Measurements from ENCODE around the gene PTPRG.

Gene PTPRG

DNA sequence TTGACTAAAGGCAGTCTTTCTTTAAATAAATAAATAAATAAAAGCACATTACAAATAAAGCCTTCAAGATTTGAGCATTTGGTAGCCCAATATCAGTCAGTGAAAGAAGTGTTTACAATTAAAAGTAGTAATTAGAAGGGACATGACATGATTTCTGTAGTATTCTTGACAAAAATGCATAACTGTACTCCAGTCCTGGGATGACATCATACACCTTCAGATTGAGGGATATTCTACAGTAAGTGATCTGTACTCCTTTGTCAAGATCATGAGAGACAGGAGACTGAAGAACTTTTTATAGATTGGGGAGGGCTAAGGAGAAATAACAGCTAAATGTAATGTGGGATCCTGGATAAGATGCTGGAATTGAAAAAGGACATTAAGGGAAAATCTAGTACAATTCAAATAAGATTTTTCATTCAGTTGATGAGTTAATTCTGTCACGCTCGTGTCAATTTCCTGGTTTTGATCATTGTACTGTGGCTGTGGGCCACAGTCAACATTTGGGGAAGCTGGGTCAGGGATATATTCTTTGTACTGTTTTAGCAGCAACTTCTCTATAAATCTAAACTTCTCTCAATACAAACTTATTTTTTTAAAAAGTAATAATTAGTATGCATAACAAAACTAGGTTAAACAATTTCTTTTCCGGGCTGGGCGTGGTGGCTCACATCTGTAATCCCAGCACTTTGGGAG is 314.8 kb downstream of the PTPRG start:
- DNase-seq, result no peak

DNA sequence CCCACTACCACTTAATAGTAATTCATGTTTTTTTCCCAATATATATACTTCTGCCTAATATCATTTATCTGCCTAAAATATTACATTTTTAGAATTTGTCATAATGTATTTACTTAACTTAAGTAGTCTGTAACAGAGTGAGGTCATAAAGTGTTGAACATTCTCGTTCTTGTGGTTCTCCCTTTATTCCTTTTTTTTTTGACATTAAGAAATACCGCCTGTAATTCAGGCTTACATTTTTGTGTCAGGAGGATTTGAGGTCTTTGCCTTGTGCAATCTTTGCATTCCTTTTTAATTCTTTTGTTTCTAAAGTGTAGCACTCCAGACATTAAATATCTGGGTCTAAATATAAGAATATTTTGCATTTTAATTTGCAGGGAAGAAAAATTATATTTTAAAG is 315.4 kb downstream of the PTPRG start:
- no peak for DNase-seq

DNA sequence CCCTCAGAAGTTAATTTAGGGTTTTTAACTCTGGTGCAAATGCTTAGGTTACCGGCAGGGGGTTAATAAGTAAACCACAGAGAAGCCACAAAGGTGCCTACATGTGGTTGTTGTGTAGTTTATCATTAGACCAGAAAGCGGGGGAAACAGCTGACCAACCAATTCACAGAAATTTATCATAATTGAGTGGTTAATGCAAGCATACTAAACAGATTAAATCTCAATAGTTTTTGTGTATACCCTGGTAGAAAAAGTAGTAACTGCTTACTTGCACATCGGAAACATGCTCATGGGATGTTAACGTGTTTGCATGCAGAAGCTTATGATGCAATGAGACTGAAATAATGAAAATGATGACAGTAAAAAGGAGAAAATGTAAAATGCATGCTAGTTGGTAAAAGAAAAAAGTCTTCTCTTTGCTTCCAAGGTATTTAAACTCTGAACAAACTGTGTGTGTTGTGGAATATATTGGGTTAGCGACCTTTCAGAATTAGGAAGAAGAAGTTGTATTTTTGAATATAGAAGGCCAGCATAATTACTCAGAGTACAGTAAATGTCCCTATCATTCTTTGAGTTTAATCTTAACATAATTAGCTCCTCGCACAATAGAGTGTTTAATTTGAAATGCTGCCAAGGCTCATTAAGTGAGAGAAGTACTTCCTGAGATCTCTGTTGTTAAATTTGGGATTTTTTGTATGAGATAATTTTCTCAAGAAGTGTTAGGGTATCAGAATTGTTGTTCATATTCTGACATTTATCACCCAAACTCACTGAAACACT is 316.2 kb downstream of the PTPRG start:
- peak; percentile 34 for DNase-seq

GRCh38 chr3:61882253-61882652 is 320.9 kb downstream of the PTPRG start:
- DNase-seq, result no peak

GRCh38 chr3:61884794-61885193 is 323.4 kb downstream of the PTPRG start:
- DNase-seq, result no peak

DNA sequence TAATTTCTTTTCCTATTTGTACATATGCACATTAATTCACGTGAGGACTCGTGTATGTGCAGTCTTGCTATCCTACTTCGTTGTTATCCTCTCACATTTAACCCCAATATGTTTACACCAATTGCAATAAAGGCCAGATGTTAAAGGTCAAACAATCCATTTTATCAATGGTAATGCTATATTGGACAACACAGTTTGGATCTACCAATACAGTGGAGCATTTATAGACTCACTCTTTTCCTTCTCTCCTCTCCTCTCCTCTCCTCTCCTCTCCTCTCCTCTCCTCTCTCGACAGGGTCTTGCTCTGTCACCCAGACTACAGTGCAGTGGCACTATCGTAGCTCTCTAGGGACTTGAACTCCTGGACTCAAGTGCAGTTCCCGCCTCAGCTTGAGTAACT is 324.0 kb downstream of the PTPRG start:
- DNase-seq, result no peak

GRCh38 chr3:61887206-61887605 is 325.8 kb downstream of the PTPRG start:
- no peak for DNase-seq

DNA sequence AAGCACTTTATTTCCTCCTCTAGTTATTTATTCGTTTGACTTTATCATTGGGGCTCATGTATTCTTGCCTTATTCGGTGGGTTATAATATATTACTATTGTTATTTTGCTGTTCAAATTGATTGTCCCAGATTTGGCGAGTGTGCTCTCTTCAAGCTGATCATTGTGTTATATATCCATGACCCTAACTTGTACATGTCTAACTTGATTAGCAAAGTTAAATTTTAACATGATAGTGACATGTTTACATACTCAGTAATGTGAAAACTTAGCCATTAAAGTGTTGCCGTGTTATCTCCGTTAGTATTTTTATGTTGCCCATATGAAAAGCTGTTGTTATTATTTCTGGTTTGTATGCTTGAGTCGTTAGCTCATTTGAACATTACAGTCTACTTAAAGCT is 327.9 kb downstream of the PTPRG start:
- no peak for DNase-seq

DNA sequence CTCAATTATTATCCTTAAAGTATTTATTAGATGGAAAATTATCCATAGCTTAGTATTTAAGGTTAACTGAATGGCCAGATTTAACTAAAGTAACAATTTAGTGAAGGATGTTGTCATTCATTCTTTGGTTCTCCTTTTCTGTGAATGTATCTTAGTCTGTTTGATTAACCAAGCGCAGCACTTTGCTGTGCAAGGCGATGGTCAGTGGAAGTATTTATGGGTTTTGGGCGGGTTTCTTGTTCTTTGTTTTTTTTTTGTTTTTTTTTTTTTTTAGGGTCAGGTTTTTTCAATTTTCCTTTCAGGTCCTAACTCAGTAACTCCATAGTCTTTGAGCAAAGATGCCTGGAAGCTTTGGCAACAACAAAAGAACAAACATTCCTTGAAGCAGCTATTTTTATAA is 328.8 kb downstream of the PTPRG start:
- no peak for DNase-seq

DNA sequence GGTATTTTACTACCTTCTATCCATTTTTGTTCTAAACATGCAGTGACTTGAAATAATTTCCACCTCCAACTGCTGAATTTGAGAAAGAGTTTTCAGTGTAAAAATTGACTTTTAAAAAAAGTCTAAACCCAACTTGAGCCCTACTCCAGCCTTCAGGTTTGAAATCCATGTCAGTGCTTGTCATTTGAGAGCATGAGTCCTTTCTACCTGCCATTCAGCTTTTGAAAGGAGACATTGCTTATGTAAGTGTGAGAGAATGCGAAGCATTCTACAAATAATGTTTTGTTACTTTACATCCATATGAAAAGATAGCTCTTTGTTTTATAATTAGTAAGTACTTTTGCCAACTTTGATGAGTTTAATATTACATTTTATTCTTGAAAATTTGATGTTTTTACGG is 329.2 kb downstream of the PTPRG start:
- DNase-seq, result no peak

DNA sequence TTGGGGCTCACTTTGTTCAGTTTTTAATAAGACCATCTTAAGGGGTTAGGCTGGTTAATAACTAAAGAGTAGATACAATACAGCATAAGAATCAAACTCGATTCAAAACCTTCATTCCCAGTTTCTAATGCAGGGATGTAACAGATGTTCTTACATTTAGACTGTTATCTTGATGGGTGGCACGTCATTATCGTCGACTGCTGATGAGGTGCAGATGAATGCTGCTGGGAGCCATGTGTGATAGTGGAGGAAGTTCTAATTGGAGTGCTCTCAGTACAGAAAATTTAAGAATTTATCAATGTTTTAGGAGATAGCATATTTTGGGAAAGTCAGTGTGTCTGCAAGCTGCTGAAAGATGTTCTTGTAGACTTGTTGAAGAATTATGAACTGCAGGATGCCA is 331.5 kb downstream of the PTPRG start:
- DNase-seq, result no peak

DNA sequence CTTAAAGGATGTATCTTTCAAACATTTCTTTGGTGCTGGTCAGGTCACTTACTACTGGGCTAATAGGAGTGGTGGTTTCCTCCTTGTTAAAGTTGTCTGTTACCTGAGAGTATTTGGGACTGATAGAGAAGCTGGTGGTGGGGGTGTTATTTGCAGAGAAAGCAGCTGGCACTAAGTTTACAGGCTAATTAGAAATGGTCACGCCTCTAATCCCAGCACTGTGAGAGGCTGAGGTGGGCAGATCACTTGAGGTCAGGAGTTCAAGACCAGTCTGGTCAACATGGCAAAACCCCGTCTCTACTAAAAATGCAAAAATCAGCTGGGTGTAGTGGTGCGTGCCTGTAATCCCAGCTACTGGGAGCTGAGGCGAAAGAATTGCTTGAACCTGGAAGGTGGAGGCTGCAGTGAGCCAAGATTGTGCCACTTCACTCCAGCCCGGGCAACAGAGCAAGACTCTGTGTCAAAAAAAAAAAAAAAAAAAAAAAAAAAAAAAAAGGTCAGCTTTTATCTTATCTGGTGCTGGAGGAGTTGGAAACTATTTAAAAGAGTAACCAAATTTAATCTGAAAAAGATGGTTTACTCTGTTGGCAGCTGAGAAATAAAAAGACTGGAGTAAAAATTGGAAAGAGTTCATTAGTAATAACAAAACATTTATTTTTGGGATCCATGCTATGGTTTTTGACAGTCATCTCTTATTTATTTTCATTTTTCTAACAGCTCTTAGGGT is 332.6 kb downstream of the PTPRG start:
- DNase-seq, result no peak

GRCh38 chr3:61894988-61895935 is 333.9 kb downstream of the PTPRG start:
- peak; percentile 60 for DNase-seq

DNA sequence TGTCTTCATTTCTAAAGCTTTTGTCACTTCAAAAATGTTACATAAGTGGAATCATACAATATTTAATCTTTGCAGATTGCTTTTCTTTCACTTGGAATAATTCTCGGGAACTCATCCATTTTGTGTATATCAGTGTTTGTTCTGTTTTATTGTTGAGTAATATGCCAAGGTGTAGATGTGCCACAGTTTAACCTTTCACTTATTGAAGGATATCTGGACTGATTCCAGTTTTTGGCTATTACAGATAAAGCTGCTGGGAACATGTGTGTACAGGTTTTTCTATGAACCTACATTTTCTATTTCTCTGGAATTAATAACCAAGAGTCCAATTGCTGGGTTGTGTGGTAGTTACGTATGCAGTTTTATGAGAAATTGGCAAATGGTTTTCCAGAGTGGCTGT is 334.9 kb downstream of the PTPRG start:
- no peak for DNase-seq

- no peak for DNase-seq
Measured at GRCh38 chr3:61897848-61898247, 336.5 kb downstream of the PTPRG start.

DNA sequence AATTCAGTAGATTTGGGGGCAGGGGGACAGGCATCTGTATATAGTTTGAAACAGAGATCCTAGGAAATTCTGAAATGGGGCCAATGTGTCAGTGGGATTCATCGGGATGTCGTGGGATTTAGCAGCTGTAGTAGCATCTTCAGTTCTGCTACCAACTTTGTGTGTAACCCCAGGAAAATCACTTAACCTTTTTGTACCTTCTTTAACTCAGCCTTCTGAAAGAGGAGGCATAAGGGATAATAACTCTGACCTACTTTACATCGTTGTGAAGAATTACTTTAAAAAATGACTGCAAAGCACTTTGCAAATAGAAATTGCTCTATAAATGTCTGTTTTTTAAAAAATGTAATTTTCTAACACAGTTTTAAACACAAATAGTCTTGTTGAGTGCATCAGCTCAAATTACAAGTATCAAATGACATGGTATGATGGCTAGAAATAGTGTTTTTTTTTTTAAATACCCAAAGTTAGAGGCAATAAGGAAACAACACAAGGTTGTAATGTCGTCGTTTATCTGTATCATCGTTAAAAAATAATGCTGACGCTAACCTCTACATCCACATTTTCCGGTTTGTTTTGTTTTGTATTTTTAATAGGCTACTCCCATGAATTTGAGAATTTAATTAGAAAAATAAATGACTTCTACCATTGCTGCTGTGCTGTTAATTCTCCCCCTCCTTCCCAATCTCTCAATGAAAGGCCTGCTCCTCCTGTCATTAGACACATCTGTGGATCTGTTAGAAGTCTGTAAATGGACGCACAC is 338.5 kb downstream of the PTPRG start:
- DNase-seq, result no peak

DNA sequence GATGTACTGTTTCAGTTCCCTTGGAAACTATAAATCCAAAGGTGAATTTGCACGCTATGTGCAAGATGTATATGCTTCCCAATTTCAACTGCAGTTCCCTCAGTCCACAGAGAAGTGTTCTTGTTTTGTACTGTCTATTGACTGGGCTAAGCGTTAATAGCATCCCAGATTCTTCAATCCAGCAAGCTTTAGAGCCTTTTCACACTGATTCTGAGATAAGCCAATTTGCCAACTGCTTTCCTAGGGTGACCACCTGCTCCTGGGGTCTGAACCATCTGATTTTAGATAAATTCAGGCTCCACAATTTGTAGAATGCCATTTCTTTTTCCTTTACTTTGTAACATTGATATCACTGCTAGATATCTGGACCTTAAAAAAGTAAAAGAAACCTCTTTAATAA is 340.1 kb downstream of the PTPRG start:
- DNase-seq, result no peak

GRCh38 chr3:61901986-61902385 is 340.6 kb downstream of the PTPRG start:
- DNase-seq, result no peak

DNA sequence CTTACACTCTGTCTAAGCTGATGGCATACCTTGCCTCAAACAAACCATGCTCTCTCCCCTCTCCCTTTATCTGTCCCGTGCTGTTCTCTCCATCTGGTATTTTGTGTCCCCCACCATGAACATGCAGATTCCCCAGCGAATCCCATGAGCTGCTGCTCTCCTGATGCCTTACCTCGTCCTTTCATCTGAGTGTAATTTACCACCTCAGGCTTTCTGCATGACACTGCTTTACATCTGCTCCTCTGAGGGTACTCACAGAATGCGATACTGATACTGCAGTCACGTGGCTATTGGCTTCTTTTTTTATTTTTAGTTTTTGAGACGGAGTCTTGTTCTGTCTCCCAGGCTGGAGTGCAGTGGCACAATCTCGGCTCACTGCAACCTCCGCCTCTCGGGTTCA is 341.7 kb downstream of the PTPRG start:
- DNase-seq, result no peak

- no peak for DNase-seq
Measured at GRCh38 chr3:61903931-61904657, 342.7 kb downstream of the PTPRG start.

GRCh38 chr3:61907210-61907795 is 345.9 kb downstream of the PTPRG start:
- no peak for DNase-seq

All from DMS53 (cell line).